Left renal cortex interstitium (tissue), 4 donors: ENCODE results near the gene TAF1L. TPM values are rescaled to one million over a fixed set of nuclear protein-coding genes. Genes with fewer than 3 reads are reported as not detected.
"Not testable (repeated sequence)": the region's sequence is repeated elsewhere in the genome, so short reads cannot be mapped to it uniquely, and the experiment has no call there.

ENCODE experiments used
- DNase-seq, 4 donors: peaks; one replicate each; pipeline ENCODE4 v3.0.0-alpha.2; 2013; ENCODE audit warnings: low read depth in 4 of 4, low spot score in 2 of 4, missing footprints in 1 of 4
- polyA plus RNA-seq, 4 donors: library from polyadenylated mRNA; unstranded; fragments of 120-200 nt; gene quantifications; one replicate each; pipeline ENCODE4 v1.2.1, GENCODE V29; 2013; ENCODE audit not compliant: insufficient read length in 4 of 4

The TAF1L gene, protein sequence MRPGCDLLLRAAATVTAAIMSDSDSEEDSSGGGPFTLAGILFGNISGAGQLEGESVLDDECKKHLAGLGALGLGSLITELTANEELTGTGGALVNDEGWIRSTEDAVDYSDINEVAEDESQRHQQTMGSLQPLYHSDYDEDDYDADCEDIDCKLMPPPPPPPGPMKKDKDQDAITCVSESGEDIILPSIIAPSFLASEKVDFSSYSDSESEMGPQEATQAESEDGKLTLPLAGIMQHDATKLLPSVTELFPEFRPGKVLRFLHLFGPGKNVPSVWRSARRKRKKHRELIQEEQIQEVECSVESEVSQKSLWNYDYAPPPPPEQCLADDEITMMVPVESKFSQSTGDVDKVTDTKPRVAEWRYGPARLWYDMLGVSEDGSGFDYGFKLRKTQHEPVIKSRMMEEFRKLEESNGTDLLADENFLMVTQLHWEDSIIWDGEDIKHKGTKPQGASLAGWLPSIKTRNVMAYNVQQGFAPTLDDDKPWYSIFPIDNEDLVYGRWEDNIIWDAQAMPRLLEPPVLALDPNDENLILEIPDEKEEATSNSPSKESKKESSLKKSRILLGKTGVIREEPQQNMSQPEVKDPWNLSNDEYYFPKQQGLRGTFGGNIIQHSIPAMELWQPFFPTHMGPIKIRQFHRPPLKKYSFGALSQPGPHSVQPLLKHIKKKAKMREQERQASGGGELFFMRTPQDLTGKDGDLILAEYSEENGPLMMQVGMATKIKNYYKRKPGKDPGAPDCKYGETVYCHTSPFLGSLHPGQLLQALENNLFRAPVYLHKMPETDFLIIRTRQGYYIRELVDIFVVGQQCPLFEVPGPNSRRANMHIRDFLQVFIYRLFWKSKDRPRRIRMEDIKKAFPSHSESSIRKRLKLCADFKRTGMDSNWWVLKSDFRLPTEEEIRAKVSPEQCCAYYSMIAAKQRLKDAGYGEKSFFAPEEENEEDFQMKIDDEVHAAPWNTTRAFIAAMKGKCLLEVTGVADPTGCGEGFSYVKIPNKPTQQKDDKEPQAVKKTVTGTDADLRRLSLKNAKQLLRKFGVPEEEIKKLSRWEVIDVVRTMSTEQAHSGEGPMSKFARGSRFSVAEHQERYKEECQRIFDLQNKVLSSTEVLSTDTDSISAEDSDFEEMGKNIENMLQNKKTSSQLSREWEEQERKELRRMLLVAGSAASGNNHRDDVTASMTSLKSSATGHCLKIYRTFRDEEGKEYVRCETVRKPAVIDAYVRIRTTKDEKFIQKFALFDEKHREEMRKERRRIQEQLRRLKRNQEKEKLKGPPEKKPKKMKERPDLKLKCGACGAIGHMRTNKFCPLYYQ (N-terminal part only)
- polyA plus RNA-seq, result under 1 TPM; 0.03 to 0.12 (median 0.09) TPM

DNA sequence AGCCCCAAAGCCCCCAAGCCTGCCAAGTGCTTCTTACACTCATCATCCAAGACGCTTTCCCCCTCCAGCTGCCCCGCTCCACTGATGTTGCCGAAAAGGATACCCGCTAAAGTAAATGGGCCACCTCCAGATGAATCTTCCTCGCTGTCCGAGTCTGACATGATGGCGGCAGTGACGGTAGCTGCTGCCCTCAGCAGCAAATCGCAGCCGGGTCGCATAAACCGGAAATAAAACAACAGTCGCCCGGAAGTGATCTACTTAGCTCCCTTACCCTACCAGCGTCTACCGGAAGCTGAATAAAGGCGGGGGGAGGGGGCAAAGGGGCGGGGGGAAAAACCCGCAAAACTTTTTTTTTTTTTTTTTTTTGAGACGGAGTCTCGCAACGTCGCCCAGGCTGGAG, at the start of gene TAF1L:
TAF1L (minus strand) TSS at position 308 of the 400 bp plus-strand sequence; CDS start at position 218, 90 bp downstream.
- DNase-seq, result no peak

DNA sequence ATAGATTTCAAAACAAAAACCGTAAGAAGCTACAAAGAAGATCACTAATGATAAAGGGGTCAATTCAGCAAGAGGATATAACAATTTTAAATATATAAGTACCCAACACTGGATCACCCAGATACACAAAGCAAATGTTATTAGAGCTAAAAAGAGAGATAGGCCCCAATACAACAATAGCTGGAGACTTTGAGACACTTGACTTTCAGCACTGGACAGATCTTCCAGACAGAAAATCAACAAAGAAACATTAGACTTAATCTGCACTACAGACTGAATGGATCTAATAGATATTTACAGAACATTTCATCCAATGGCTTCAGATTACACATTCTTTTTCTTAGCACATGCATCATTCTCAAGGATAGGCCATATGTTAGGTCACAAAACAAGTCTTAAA, 46.3 kb upstream of the TAF1L start:
- DNase-seq, result no peak

DNA sequence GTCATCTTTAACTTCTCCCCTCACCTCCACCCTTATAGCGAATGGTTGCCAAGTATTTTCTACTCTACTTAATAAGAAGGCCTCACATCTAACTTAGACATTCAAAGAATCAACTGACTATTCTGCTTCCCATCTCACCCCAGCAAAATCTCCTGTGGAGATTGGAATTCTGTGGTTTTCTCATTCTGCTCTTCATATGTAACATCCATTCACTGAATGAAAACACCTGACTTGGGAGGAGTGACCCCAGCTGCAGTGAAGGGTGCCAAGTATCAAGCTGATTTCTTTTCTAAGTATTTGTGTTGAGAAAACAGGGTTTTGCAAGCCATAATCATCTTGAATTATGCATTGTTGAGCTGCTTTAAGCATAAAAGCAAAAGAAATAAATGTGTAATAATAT, 42.5 kb upstream of the TAF1L start:
- DNase-seq, result no peak

DNA sequence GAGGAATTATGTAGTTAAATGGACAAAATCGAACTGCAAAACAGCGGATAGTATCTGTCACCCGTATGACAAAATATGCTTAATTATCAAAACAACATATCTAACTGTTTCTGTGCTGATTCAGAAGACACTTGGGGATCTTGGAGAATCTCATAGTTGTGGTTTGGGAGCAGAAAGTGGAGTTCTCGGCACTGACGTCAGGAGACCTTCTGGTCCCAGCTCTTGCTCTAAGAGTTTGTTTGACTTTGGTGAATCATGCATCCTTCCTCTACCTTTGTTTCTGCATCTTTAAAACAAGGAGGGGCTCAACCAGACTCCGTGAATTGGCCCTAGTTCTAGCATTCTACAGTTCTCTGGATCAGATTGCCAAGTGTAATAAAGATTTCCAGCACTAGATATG, 37.0 kb upstream of the TAF1L start:
- DNase-seq, result no peak

DNA sequence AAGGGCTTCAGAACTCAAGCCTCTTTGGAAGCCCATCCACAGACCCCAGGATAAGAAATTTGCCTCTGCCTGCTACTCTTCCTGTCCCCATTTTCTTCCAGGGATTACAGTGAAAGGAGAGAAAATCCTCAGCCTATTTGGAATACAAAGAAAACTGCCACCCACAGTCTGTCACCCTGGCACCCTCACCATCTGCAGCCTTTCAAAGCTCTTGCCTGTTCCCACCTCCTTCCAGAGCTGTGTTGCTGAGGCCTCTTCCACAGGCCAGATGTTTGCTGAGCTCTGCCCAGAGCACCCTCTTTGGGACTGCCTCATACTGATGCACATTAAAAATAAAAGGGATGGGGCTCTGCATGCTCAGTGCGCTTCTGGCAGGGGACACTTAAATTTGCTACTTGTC, 35.9 kb upstream of the TAF1L start:
- DNase-seq, result no peak

DNA sequence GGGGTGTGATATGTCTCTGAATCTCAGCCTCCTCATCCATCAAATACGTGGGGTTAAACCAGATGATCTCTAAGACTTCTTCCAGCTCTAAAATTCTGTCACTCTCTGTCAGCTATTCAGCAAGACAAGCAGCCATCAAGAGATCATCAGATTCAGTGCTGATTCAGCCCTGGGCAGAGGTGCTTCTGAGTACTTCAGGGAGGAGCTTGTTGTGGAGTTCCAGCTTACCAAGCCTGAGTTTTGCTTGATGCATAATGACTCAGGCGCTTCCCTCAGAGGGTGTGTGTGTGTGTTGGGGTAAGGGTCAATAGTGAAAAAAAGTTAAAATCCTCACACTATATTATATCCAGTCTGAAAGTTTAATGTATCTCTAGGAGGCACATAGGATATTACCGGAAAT, 29.6 kb upstream of the TAF1L start:
- no peak for DNase-seq

DNA sequence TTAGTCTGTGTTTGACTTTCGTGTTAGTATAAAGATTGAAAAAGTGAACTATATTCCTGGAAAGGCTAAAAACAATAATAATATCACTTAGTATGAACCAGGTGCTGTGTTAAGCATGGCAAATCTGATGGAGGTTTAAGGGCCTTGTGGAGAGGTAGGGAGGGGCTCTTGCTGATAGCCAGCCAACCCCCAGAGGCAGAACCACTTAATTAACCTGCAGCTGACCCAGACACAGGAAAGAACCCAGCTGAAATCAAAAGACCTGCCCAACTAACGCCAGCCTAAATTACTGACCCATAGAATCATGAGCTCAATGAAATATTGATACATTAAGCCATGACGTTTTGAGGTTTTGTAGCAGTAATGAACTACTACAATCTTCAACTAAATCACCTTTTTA, 28.3 kb upstream of the TAF1L start:
- DNase-seq, result no peak

DNA sequence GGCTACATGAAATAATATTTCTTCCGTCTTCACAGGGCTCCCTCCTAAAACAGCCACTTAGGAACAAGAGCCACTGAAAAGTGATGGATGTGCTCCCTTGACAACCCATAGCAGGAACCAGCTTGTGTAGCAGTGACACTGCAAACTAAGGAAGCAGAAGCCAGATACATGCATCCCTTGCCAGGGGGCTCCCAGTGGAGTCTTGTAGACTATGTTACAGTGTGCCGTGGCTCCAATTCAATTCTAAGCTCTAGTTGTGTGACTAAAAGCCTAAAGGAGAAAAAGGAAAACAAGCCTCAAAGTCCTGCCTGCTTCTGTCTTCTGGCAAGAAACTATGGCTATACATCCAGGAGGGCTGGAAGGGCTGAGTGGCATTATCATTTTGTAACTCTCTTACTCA, 12.2 kb upstream of the TAF1L start:
- no peak for DNase-seq

DNA sequence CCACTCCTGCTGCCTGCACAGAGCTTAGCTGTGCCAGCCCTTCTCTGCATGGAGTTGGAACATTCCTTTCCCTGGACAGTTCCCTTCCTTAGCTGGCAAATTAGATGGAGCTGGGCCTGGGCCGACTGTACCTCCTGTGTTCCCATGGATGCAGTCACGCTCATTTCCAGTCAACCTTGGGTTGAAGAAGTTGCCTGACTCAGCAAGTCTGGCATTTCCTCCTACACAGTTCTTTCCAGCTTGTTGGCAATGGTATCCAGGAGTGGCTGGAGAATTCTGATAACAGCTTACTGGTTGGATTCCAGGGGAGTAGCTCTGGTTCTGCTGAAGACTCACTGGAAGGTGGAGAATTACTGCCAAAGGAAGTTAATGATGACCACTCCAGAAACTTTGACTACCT, 9.2 kb upstream of the TAF1L start:
- DNase-seq, result no peak

DNA sequence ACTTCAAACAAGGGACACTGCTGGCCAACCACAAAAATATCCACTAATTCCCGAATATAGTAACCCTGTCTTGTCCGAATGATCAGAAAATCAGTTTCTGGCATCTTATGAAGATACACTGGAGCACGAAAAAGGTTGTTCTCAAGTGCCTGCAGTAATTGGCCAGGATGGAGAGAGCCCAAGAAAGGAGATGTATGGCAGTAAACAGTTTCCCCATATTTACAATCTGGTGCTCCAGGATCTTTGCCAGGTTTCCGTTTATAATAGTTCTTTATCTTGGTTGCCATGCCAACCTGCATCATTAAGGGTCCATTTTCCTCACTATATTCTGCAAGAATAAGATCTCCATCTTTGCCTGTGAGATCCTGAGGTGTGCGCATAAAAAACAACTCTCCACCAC, 2.3 kb downstream of the TAF1L start:
- not testable (repeated sequence) for DNase-seq

DNA sequence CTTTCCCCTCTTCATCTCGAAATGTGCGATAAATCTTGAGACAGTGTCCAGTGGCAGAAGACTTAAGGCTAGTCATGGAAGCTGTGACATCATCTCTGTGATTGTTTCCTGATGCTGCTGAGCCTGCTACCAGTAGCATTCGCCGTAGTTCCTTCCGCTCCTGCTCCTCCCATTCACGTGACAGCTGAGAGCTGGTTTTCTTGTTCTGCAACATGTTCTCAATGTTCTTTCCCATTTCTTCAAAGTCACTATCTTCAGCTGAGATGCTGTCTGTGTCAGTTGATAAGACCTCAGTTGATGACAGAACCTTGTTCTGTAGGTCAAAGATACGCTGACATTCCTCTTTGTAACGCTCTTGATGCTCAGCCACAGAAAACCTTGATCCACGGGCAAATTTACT, 3.5 kb downstream of the TAF1L start:
- no peak for DNase-seq

DNA sequence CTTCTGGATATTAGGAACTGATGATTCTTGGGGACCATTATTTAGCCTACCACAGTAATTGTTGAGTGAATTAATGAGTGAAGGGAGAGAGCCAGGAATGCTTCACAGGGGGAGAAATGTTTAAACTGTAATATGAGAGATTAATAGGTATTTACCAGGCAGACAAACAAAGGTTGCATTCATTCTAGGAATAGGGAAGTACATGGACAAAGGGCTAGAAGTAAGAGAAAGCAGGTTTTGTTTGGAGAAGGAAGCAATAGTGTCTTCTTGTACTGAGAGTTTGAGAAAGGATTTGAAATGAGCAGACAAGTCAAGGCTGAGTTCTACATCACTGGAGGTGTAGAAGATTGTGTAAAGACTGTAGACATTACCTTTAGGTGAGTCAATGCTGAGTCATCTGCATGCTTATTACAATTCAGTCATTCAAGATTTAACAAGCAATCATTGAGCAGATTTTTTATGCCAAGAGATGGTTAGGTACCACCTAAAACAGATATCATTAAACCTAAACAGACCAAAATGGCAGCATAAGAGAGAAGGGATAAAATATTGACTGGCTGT, 8.0 kb downstream of the TAF1L start:
- no peak for DNase-seq

DNA sequence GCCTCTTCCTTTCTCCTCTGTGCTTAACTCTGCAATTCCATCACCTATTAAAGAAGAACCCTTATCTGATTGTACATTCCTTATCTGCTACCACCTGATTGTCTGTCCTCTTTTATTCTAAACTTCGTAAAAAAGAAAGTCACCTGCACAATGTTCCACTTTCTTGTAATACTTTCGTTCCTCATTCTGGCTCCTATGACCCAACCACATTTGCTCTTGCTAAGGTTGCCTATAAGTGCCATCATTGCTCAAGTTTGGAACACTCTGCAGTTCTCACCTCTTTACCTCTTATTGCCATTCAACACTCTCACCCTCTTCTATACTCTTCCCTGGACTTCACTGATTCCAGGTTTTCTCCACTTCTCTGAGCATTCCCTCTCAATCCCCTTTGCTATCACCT, 10.1 kb downstream of the TAF1L start:
- no peak for DNase-seq

DNA sequence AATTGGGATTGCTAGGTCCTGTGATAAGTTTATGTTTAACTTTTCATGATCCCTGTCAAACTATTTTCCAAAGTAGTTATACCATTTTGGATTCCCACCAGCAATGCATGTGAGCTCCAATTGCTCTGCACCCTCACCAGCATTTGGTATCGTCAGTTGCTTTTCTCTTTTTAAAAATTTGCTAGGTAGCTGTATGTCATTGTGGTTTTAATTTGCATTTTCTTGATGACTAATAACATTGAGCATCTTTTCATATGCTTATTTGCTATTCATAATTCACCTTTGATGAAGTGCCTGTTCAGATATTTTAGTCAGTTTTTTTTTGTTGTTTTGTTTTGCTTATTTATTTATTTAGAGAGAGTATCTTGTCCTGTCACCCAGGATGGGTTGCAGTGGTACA, 12.5 kb downstream of the TAF1L start:
- DNase-seq, result no peak

DNA sequence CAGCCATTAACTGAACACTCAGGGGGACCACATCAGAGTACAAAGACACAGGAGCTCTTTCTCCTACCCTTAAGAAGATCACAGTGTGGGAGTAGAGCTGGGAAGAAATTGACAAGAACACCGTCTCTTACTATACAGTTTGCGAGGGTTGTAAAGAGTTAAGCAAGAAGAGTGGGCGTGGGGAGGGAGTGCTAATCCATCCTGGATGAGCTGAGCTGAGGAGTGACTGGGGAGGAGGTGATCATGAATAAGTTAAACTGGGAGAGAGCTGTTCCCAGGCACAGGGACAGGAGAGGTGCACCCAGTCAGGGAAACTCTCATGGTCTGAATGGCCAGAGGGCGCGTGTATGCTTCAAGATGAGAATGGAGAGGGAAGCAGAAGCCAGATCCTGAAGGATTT, 17.2 kb downstream of the TAF1L start:
- DNase-seq, result no peak

DNA sequence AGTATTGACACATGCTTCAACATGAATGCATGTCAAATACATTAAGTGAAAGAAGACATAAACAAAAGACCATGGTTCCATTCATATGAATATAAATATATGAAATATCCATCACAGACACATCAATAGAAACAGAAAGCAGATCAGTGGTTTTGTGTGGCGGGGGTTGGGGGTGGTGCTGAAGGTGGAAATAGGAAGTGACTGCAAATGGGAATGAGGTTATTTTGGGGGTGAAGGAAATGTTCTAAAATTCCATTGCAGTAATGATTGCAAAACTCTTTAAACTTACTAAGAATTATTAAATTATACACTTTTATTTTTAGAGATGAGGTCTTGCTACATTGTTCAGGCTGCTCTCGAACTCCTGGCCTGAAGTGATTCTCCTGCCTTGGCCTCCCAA, 28.7 kb downstream of the TAF1L start:
- no peak for DNase-seq

DNA sequence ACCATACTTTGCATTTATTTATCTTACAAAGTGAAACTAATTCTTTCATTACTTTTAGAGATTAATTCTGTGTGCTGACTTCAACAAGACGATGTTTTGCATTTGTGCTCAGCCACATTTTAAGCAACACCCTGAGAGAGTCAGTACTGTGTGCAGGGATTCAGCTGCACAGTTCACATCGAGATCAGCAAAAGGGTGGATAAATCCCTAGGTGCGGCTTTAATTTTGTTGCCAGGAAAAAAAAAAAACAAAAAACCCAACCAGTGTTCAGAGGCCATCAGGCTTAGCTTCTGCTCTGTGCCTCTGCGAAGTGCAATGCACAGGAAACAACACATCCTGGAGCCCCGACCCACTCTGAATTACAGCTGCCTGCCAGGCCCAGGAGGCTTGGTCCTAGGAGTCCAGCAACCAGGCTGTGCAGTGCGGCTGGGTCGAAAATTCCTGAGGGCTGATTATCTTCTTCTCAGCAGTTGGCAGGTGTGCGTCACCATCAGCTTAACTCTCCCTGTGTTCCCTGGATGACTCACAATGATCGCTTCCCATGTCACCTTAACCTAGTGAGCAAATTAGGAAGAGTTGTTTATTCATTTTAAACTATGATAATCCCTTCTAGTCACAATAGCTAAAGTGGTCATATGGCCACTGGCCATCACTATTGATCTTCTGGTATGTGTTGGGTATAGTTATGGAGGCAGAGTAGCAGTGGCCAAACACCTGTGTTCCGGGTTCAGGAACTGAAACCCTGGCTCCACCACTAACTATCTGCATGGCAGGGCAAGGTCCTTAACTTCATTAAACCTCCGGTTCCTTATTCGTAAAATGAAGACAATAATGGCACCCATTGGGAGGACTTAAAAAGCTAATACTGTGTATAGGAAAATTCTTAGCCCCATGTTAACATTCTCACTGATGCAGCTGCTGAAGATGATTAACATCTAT, 31.3 kb downstream of the TAF1L start:
- DNase-seq, result no peak

DNA sequence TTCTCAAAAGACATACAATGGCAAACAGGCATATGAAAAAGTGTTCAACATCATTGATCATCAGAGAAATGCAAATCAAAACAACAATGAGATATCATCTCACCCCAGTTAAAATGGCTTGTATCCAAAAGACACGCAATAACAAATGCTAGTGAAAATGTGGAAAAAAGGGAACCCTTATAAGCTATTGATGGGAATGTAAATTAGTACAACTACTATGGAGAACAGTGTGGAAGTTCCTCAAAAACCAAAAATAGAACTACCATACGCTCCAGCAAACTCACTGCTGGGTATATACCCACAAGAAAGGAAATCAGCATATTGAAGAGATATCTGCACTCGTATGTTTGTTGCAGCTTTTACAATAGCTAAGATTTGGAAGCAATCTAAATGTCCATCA, 36.4 kb downstream of the TAF1L start:
- not testable (repeated sequence) for DNase-seq

DNA sequence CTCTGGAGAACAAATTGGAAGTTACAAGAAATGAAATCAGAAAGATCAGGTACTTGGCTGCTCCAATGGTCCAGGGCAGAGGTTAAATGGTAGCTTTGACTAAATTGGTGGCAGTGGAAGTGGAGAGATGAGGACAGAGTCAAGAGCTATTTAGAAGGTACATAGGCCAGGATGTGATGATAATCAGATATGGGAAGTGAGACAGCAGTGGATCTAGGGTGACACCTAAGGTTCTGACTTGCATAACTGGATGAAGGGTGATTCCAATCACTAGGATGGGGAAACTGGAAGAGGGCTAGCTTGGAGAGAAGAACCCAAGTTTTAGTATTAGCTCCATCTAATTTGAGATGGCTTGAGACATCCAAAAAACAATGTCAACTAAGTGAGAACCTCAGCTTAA, 38.5 kb downstream of the TAF1L start:
- no peak for DNase-seq
